Cardiac muscle cell (in vitro differentiated cells and primary cell): ENCODE measurements around the gene PRKCA. TPM values are rescaled to one million over a fixed set of nuclear protein-coding genes. Genes with fewer than 3 reads are reported as not detected.
"Not testable (repeated sequence)": the region's sequence is repeated elsewhere in the genome, so short reads cannot be mapped to it uniquely, and the experiment has no call there.

Experiments
- DNase-seq, 2 donors: peaks; one replicate each; pipeline versions ENCODE4 v3.0.0 to v3.0.0-alpha.2; 2010 to 2017; ENCODE audit warnings: low read depth in 1 of 2, low spot score in 1 of 2
- H3K27ac ChIP-seq: fragments of 200-600 bp; sonication (generic); 2 replicates; pipeline ENCODE4 v1.5.1; 2016
- H3K27me3 ChIP-seq: fragments of 200-600 bp; sonication (generic); 2 replicates; pipeline ENCODE4 v1.6.0; 2016; ENCODE audit warnings: control low read depth
- H3K36me3 ChIP-seq: fragments of 200-600 bp; sonication (generic); 2 replicates; pipeline ENCODE4 v1.5.1; 2016; ENCODE audit warnings: control low read depth
- H3K4me1 ChIP-seq: fragments of 200-600 bp; sonication (generic); 2 replicates; pipeline ENCODE4 v1.8.1; 2017; ENCODE audit warnings: low read depth, mild to moderate bottlenecking, mixed run types
- H3K4me3 ChIP-seq: fragments of 200-600 bp; sonication (generic); 2 replicates; pipeline ENCODE4 v1.5.1; 2016; ENCODE audit warnings: mild to moderate bottlenecking
- H3K9me3 ChIP-seq: fragments of 200-600 bp; sonication (generic); 2 replicates; pipeline ENCODE4 v1.5.1; 2017; ENCODE audit warnings: low read depth, mild to moderate bottlenecking, control low read depth
- CTCF ChIP-seq: IDR thresholded peaks from 2 replicates; pipeline ENCODE4 v1.5.1; 2012; ENCODE audit warnings: low read depth, mild to moderate bottlenecking, low read length
- polyA plus RNA-seq: library from polyadenylated mRNA; unstranded; fragments of >200 nt; fragmentation: Nextera tagmentation; extraction: Ambion mirVana; gene quantifications from 2 replicates; pipeline ENCODE4 v1.2.1, GENCODE V29; 2016
- total RNA-seq: library from RNA; depleted of rRNA; stranded (reverse); fragments of >200 nt; gene quantifications from 2 replicates; pipeline ENCODE4 v1.2.3, GENCODE V29; 2016

Gene PRKCA
- total and polyA plus RNA-seq, 2 experiments from 2014 or later, result 3.1 to 10.3 TPM

DNA sequence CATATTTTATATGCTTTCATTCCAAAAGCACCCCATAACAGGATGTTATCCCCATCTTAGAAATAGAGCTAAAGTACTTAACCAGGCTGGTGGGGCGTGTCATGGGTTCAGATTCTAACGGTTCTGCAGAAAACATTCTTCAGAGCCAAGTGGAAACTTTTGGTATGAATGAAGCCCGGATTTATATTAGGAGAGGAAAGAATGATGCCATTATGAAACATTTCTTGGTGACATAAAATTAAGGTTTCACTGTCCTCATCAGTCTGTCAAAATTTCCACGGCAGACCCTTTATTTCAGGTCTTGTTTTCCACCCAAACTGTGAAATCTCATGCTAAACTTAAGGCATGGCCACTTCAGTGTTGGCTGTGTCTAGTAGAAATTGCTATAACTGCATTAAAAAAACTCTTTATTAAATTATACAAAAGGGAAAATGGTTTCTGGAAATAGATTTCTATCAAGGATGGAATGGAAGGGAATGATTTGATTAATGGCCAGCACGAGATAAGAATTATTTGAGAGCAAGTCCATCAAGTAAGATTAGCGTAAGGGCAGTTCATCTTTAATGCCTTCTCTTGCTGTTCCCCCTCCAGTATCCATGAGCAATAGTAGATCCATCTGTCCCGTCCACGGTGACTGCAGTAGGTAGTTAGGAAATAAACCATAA lies 11.7 kb downstream of the PRKCA start:
- Histone ChIP-seq H3K4me3 (no peak overlapping the region), H3K27me3 (no peaks in the 10 kb centered on the region), H3K9me3 (no peaks in the 10 kb centered on the region), H3K27ac (no peak overlapping the region), H3K36me3 (no peaks in the 10 kb centered on the region), H3K4me1 (peaks cover 5% of the 10 kb centered on the region)
- no peak for DNase-seq
- no peak for TF ChIP-seq CTCF

DNA sequence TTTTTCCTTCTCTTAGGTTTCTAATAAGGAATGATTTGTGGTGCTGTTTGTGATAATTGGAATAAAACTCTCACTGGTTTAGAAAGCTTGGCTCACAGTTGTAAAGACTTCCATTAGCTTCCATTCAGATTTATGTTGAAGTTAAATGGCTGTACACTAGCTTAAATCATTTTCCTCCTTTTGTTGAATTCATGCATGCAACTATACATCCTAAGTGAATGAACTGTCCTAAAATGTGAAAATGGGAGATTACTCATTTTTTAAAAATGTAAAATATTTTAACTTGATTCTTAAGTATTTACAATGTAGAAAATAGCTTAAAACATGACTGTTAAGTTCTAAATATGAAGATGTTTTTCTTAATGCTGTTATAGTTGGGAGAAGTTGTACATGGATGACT lies 15.2 kb downstream of the PRKCA start:
- H3K27me3 ChIP-seq, result no peaks in the 10 kb centered on the region
- no peak for TF ChIP-seq CTCF
- no peak for DNase-seq
- no peaks in the 10 kb centered on the region for H3K4me1 ChIP-seq
- no peak overlapping the region for H3K27ac ChIP-seq
- no peaks in the 10 kb centered on the region for H3K9me3 ChIP-seq
- no peaks in the 10 kb centered on the region for H3K36me3 ChIP-seq
- H3K4me3 ChIP-seq, result no peak overlapping the region

- Histone ChIP-seq H3K27ac (no peak overlapping the region), H3K27me3 (no peaks in the 10 kb centered on the region), H3K9me3 (no peaks in the 10 kb centered on the region), H3K4me3 (no peak overlapping the region), H3K36me3 (no peaks in the 10 kb centered on the region), H3K4me1 (no peaks in the 10 kb centered on the region)
- no peak for DNase-seq
- no peak for TF ChIP-seq CTCF
Observed at GRCh38 chr17:66319226-66319625, 16.8 kb downstream of the PRKCA start.

DNA sequence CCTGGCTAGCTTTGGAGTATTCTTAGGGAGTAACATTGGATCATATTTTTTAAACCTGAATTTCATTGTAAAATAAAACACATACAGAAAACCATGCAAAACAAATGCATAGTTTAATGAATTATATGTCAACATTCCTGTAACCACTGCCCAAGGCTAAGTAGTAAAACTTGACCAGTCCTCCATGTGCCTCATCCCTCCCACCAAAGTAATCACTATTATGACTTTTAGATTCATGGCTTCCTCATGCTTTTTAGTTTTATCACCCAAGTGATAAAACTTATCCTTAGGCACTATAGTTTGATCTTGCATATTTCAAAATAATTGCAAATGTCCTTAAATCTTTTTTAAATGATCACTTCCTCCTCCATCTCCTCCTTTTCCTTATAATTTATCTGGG lies 20.4 kb downstream of the PRKCA start:
- Histone ChIP-seq H3K9me3 (no peaks in the 10 kb centered on the region), H3K4me1 (no peaks in the 10 kb centered on the region), H3K4me3 (no peak overlapping the region), H3K36me3 (no peaks in the 10 kb centered on the region), H3K27ac (no peak overlapping the region), H3K27me3 (no peaks in the 10 kb centered on the region)
- TF ChIP-seq CTCF, result no peak
- no peak for DNase-seq

DNA sequence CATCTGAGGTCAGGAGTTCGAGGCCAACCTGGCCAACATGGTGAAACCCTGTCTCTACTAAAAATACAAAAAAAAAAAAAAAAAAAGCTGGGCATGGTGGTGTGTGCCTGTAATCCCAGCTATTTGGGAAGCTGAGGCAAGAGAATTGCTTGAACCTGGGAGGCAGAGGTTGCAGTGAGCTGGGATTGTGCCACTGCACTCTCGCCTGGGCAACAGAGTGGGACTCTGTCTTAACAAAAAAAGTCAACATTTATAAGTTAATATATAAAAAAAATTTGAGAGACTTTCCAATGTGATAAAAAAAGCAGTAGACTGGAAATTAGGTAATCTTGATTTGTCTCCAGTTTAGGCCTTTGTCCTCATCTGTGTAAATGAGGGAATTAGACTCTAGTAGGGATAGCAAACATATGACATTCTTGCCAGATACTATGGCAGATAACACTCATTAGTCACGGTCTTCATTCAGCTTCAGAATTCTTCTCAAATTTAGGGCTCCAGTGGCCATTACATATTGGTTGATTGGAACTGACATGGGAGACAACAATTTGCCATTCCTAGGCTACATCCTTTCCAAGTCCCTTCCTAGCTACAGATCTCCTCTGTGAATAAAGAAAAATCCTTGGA lies 22.1 kb downstream of the PRKCA start:
- not testable (repeated sequence) for H3K36me3 ChIP-seq, H3K4me1 ChIP-seq, H3K4me3 ChIP-seq, DNase-seq, H3K27ac ChIP-seq, H3K9me3 ChIP-seq, H3K27me3 ChIP-seq

GRCh38 chr17:66326476-66327047 lies 24.1 kb downstream of the PRKCA start:
- Histone ChIP-seq H3K36me3 (no peaks in the 10 kb centered on the region), H3K4me1 (no peaks in the 10 kb centered on the region), H3K27me3 (no peaks in the 10 kb centered on the region), H3K4me3 (no peak overlapping the region), H3K27ac (no peak overlapping the region), H3K9me3 (no peaks in the 10 kb centered on the region)
- no peak for DNase-seq
- TF ChIP-seq CTCF, result no peak
